Measurements from ENCODE around the gene RNF212.

Gene RNF212

GRCh38 chr4:1033840-1034551 is 79.4 kb downstream of the RNF212 start:
- Histone ChIP-seq H3K27me3 (ENCODE audit: insufficient read depth, low read length) (no peaks in the 10 kb centered on the region), H2AFZ (ENCODE audit: low read length, unreplicated experiment) (peak overlapping the region; percentile 65)

GRCh38 chr4:1032861-1033260 is 80.5 kb downstream of the RNF212 start:
- no peak overlapping the region for H2AFZ ChIP-seq (ENCODE audit: low read length, unreplicated experiment)
- H3K4me3 ChIP-seq (ENCODE audit: low read depth, low read length) = no peak overlapping the region
- H3K27ac ChIP-seq (ENCODE audit: low read depth, low read length) = no peak overlapping the region
- H3K4me1 ChIP-seq (ENCODE audit: control insufficient read depth, insufficient read depth, low read length, unreplicated experiment) = peaks cover 12% of the 10 kb centered on the region
- H3K79me2 ChIP-seq (ENCODE audit: control insufficient read depth, insufficient read depth, low read length, unreplicated experiment) = no peaks in the 10 kb centered on the region
- H3K27me3 ChIP-seq (ENCODE audit: insufficient read depth, low read length) = no peaks in the 10 kb centered on the region
- H3K36me3 ChIP-seq (ENCODE audit: insufficient read depth, low read length) = no peaks in the 10 kb centered on the region

More at GRCh38 chr4:1033840-1034551, 79.4 kb downstream of the RNF212 start:
- Histone ChIP-seq H3K4me3 (ENCODE audit: low read depth, low read length) (peak overlapping the region; percentile 73), H3K4me1 (ENCODE audit: control insufficient read depth, insufficient read depth, low read length, unreplicated experiment) (peaks cover 13% of the 10 kb centered on the region), H3K27ac (ENCODE audit: low read depth, low read length) (peak overlapping the region; percentile 61), H3K36me3 (ENCODE audit: insufficient read depth, low read length) (no peaks in the 10 kb centered on the region), H3K79me2 (ENCODE audit: control insufficient read depth, insufficient read depth, low read length, unreplicated experiment) (no peaks in the 10 kb centered on the region)

GRCh38 chr4:1031956-1032795 is 81.2 kb downstream of the RNF212 start:
- no peaks in the 10 kb centered on the region for H3K36me3 ChIP-seq (ENCODE audit: insufficient read depth, low read length)
- H3K27ac ChIP-seq (ENCODE audit: low read depth, low read length) = no peak overlapping the region
- no peaks in the 10 kb centered on the region for H3K79me2 ChIP-seq (ENCODE audit: control insufficient read depth, insufficient read depth, low read length, unreplicated experiment)
- no peaks in the 10 kb centered on the region for H3K27me3 ChIP-seq (ENCODE audit: insufficient read depth, low read length)
- peaks cover 12% of the 10 kb centered on the region for H3K4me1 ChIP-seq (ENCODE audit: control insufficient read depth, insufficient read depth, low read length, unreplicated experiment)
- no peak overlapping the region for H3K4me3 ChIP-seq (ENCODE audit: low read depth, low read length)
- H2AFZ ChIP-seq (ENCODE audit: low read length, unreplicated experiment) = no peak overlapping the region

GRCh38 chr4:1031346-1031745 is 82.0 kb downstream of the RNF212 start:
- Histone ChIP-seq H3K27me3 (ENCODE audit: insufficient read depth, low read length) (no peaks in the 10 kb centered on the region), H3K4me3 (ENCODE audit: low read depth, low read length) (no peak overlapping the region), H3K79me2 (ENCODE audit: control insufficient read depth, insufficient read depth, low read length, unreplicated experiment) (no peaks in the 10 kb centered on the region), H3K36me3 (ENCODE audit: insufficient read depth, low read length) (no peaks in the 10 kb centered on the region), H3K27ac (ENCODE audit: low read depth, low read length) (no peak overlapping the region), H3K4me1 (ENCODE audit: control insufficient read depth, insufficient read depth, low read length, unreplicated experiment) (peaks cover 12% of the 10 kb centered on the region), H2AFZ (ENCODE audit: low read length, unreplicated experiment) (no peak overlapping the region)

GRCh38 chr4:1030559-1030958 is 82.8 kb downstream of the RNF212 start:
- Histone ChIP-seq H3K27ac (ENCODE audit: low read depth, low read length) (no peak overlapping the region), H3K27me3 (ENCODE audit: insufficient read depth, low read length) (no peaks in the 10 kb centered on the region), H3K36me3 (ENCODE audit: insufficient read depth, low read length) (peaks cover 5% of the 10 kb centered on the region; the same call in 1 of the 2 replicates), H3K4me1 (ENCODE audit: control insufficient read depth, insufficient read depth, low read length, unreplicated experiment) (peaks cover 12% of the 10 kb centered on the region), H3K79me2 (ENCODE audit: control insufficient read depth, insufficient read depth, low read length, unreplicated experiment) (no peaks in the 10 kb centered on the region), H2AFZ (ENCODE audit: low read length, unreplicated experiment) (no peak overlapping the region), H3K4me3 (ENCODE audit: low read depth, low read length) (no peak overlapping the region)

- H3K36me3 ChIP-seq (ENCODE audit: insufficient read depth, low read length) = peaks cover 8% of the 10 kb centered on the region; the same call in 1 of the 2 replicates
- H3K4me3 ChIP-seq (ENCODE audit: low read depth, low read length) = no peak overlapping the region
- no peak overlapping the region for H2AFZ ChIP-seq (ENCODE audit: low read length, unreplicated experiment)
- no peaks in the 10 kb centered on the region for H3K27me3 ChIP-seq (ENCODE audit: insufficient read depth, low read length)
- no peaks in the 10 kb centered on the region for H3K79me2 ChIP-seq (ENCODE audit: control insufficient read depth, insufficient read depth, low read length, unreplicated experiment)
- no peak overlapping the region for H3K27ac ChIP-seq (ENCODE audit: low read depth, low read length)
- peaks cover 12% of the 10 kb centered on the region for H3K4me1 ChIP-seq (ENCODE audit: control insufficient read depth, insufficient read depth, low read length, unreplicated experiment)
Observed at GRCh38 chr4:1030031-1030430, 83.3 kb downstream of the RNF212 start.

GRCh38 chr4:1029529-1029928 is 83.8 kb downstream of the RNF212 start:
- Histone ChIP-seq H3K27me3 (ENCODE audit: insufficient read depth, low read length) (no peaks in the 10 kb centered on the region), H3K79me2 (ENCODE audit: control insufficient read depth, insufficient read depth, low read length, unreplicated experiment) (no peaks in the 10 kb centered on the region), H3K36me3 (ENCODE audit: insufficient read depth, low read length) (peaks cover 8% of the 10 kb centered on the region; the same call in 1 of the 2 replicates), H3K4me3 (ENCODE audit: low read depth, low read length) (no peak overlapping the region), H3K4me1 (ENCODE audit: control insufficient read depth, insufficient read depth, low read length, unreplicated experiment) (peaks cover 11% of the 10 kb centered on the region), H2AFZ (ENCODE audit: low read length, unreplicated experiment) (no peak overlapping the region), H3K27ac (ENCODE audit: low read depth, low read length) (no peak overlapping the region)

GRCh38 chr4:1028574-1029220 is 84.7 kb downstream of the RNF212 start:
- H3K4me1 ChIP-seq (ENCODE audit: control insufficient read depth, insufficient read depth, low read length, unreplicated experiment) = peaks cover 4% of the 10 kb centered on the region

GRCh38 chr4:1027915-1028238 is 85.5 kb downstream of the RNF212 start:
- Histone ChIP-seq H3K4me1 (ENCODE audit: control insufficient read depth, insufficient read depth, low read length, unreplicated experiment) (no peaks in the 10 kb centered on the region), H3K27ac (ENCODE audit: low read depth, low read length) (no peak overlapping the region), H2AFZ (ENCODE audit: low read length, unreplicated experiment) (no peak overlapping the region), H3K36me3 (ENCODE audit: insufficient read depth, low read length) (peaks cover 8% of the 10 kb centered on the region; the same call in 1 of the 2 replicates), H3K27me3 (ENCODE audit: insufficient read depth, low read length) (no peaks in the 10 kb centered on the region), H3K79me2 (ENCODE audit: control insufficient read depth, insufficient read depth, low read length, unreplicated experiment) (no peaks in the 10 kb centered on the region), H3K4me3 (ENCODE audit: low read depth, low read length) (no peak overlapping the region)

More at GRCh38 chr4:1028574-1029220, 84.7 kb downstream of the RNF212 start:
- Histone ChIP-seq H3K27me3 (ENCODE audit: insufficient read depth, low read length) (no peaks in the 10 kb centered on the region), H3K27ac (ENCODE audit: low read depth, low read length) (no peak overlapping the region), H2AFZ (ENCODE audit: low read length, unreplicated experiment) (no peak overlapping the region), H3K36me3 (ENCODE audit: insufficient read depth, low read length) (peaks cover 8% of the 10 kb centered on the region; the same call in 1 of the 2 replicates), H3K79me2 (ENCODE audit: control insufficient read depth, insufficient read depth, low read length, unreplicated experiment) (no peaks in the 10 kb centered on the region), H3K4me3 (ENCODE audit: low read depth, low read length) (no peak overlapping the region)

- H3K27me3 ChIP-seq (ENCODE audit: insufficient read depth, low read length) = no peaks in the 10 kb centered on the region
- no peaks in the 10 kb centered on the region for H3K79me2 ChIP-seq (ENCODE audit: control insufficient read depth, insufficient read depth, low read length, unreplicated experiment)
- no peak overlapping the region for H3K27ac ChIP-seq (ENCODE audit: low read depth, low read length)
- no peaks in the 10 kb centered on the region for H3K4me1 ChIP-seq (ENCODE audit: control insufficient read depth, insufficient read depth, low read length, unreplicated experiment)
- no peak overlapping the region for H3K4me3 ChIP-seq (ENCODE audit: low read depth, low read length)
- H3K36me3 ChIP-seq (ENCODE audit: insufficient read depth, low read length) = peaks cover 8% of the 10 kb centered on the region; the same call in 1 of the 2 replicates
- H2AFZ ChIP-seq (ENCODE audit: low read length, unreplicated experiment) = no peak overlapping the region
Observed at GRCh38 chr4:1027219-1027914, 86.0 kb downstream of the RNF212 start.
